Non-pigmented ciliary epithelial cell (primary cell): ENCODE results near the gene SELL.
A peak's percentile ranks its signal among the peaks of the same experiment; 100 is the strongest.
"Not testable (repeated sequence)": the region's sequence is repeated elsewhere in the genome, so short reads cannot be mapped to it uniquely, and the experiment has no call there.

Experiments used
- DNase-seq: peaks from one replicate; pipeline ENCODE4 v3.0.0-alpha.2; 2010; ENCODE audit warnings: low read depth

The SELL gene

GRCh38 chr1:169704797-169705196 is 6.6 kb downstream of the SELL start:
- no peak for DNase-seq

- no peak for DNase-seq
These were observed 10.0 kb downstream of the SELL start for GRCh38 chr1:169701261-169702005.

- DNase-seq, result no peak
These were observed 11.7 kb downstream of the SELL start for GRCh38 chr1:169699707-169700106.

- no peak for DNase-seq
These were observed 12.4 kb downstream of the SELL start for GRCh38 chr1:169698976-169699375.

GRCh38 chr1:169697755-169698154 is 13.7 kb downstream of the SELL start:
- DNase-seq, result no peak

GRCh38 chr1:169696273-169697100 is 14.9 kb downstream of the SELL start:
- DNase-seq, result no peak

- DNase-seq, result no peak
These were observed 16.9 kb downstream of the SELL start for GRCh38 chr1:169694304-169695075.

DNA sequence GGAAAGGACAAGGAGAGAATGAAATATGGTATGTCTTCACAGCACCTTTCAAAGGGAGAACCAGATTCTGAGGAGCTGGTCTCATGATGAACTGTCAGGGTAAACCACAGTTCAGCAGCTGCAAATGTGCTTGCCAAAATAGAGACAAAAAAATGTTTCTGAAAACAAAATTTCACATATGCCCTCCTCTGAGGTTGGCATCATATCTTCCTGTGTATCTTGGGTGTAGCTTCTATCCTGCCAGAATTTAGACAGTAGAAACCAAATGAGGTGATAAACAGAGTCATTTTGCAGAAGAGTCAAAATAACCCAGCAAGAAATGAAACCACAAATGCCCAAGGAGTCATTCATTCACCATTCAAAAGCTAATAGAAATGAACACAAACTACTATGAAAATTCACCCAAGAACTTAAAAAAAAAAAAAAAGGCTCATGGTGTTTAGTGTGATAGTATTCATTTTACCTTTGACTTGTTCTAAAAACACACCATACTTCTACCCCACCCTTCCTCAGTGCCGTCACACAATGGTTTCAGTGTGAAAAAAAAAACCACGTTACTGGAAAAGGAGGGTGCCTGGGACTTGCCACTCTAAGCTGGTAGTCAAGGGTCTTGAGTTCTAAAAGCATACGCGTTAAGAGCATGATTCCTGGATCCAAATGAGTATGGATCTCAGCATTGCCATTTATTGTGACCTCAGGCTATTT is 18.5 kb downstream of the SELL start:
- no peak for DNase-seq

DNA sequence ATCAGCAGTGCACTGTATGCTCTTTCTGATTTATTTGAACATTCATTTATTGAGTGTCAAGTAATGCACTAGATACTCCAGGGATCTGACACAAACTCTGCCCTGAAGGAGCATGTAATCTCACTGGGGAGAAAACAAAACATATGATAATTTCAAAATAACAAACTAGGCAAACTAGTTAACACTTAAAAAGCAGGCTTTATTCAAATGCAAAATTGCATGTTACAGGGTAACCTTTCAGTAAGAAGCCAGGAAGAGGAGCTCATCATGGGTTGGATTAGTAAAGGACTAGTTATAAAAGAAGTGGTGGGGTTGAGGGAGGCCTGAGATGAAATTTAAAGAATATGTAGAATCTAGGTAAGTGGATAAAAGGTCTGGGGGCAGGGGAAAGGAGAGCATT is 20.9 kb downstream of the SELL start:
- no peak for DNase-seq

DNA sequence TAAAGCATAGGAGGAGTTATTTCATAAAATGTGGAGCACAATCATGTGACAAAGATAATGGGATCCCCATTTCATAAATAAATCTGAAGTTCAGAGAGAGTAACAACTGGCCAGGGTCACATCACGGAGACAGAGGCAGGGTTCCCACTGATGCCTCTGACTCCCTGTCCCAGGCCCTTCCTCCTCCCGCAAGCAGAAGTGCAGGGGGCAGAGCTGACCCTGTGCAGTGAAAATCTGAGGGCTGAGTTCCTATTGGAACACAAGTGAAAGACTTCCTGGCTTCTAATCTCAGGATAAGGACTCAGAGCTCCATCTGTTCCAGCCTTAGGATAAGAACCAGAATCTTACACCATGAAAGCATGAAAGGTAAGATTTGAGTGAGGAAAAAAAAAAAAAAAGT is 22.0 kb downstream of the SELL start:
- DNase-seq, result no peak

DNA sequence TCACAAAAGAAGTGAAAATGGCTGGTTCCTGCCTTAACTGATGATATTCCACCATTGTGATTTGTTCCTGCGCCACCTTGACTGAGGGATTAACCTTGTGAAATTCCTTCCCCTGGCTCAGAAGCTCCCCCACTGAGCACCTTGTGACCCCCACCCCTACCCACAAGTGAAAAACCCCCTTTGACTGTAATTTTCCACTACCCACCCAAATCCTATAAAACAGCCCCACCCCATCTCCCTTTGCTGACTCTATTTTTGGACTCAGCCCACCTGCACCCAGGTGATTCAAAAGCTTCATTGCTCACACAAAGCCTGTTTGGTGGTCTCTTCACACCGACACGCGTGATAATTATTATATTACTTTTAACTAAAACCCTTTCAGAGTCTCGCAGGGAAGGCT is 23.0 kb downstream of the SELL start:
- not testable (repeated sequence) for DNase-seq

DNA sequence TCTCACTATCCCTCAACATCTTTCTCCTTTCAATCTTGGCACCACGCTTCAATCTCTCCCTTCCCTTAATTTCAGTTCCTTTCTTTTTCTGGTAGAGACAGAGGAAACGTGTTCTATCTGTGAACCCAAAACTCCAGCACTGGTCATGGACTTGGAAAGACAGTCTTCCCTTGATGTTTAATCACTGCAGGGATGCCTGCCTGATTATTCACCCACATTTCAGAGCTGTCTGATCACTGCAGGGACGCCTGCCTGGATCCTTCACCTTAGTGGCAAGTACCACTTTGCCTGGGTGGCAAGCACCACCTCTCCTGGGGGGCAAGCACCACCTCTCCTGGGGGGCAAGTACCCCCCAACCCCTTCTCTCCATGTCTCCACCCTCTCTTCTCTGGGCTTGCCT is 27.8 kb downstream of the SELL start:
- DNase-seq, result no peak

DNA sequence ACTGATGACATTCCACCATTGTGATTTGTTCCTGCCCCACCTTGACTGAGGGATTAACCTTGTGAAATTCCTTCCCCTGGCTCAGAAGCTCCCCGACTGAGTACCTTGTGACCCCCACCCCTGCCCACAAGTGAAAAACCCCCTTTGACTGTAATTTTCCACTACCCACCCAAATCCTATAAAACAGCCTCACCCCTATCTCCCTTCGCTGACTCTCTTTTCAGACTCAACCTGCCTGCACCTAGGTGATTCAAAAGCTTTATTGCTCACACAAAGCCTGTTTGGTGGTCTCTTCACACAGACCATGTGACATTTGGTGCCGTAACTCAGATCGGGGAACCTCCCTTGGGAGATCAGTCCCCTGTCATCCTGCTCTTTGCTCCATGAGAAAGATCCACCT is 28.3 kb downstream of the SELL start:
- DNase-seq, result not testable (repeated sequence)

- DNase-seq, result no peak
These were observed 29.3 kb downstream of the SELL start for GRCh38 chr1:169682071-169682470.

DNA sequence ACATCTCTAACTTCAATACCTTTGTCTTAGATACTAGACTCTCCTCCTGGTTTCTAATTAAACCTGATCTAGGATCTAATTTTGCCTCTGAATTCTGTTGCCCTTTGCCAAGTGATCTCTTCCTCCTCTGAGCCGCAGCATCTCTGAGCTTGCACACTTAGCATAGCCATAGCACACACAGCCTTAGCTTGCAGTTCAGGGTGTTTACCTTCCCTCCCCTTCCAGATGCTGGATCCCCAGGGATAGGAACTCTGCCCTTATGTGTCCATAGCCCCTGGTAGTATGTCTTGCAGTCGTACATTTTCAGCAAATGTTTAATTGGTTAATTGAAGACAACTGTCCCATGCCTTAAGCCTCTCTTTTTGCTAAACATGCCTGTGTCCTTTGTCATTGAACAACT is 30.3 kb downstream of the SELL start:
- no peak for DNase-seq

DNA sequence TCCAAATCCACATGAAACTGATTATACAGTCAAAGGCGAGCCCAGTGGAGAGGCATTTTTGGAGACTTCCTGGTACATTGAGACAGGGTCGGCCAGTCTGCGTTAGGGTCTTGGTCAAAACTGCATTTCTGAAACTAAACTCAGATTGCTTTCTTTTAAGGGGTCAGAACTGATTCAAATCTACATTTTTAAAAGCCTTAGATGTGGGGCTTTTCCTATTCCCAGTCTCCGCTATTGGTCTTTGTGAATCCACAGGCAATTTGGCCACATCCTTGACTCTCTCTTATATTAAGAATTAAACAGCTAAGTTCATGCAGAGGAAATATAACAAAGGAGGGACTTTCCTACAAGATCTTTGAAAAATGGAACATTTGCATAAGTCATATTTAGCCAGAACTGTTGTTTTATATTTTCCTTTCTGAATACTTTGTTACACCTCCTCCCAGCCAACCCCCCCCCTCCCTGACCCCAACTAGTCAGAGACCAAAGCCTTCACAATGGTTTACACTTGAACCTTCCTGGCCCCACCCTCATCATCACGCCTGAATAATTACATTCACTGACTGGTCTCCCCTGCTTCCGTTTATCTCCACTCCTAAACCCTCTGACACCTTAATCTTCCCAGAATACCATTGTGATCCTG is 30.9 kb downstream of the SELL start:
- DNase-seq, result no peak

DNA sequence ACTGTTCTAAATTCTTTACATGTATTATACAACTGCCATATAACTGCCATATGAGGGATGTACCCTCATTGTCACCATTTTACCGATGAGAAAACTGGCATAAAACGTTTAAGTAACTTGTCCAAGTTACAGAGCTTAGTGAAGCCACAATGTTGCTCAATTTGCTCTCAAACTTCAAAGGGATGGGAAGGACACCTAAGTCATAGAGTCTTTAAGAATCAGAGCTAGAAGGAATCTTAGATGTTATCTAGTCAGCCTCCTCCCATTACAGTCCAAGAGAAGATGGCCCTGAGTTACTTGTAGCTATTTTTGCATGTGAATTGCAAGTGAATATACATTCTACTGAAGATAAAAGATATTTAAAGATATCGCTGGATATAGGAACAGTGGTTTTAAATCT is 31.7 kb downstream of the SELL start:
- no peak for DNase-seq

DNA sequence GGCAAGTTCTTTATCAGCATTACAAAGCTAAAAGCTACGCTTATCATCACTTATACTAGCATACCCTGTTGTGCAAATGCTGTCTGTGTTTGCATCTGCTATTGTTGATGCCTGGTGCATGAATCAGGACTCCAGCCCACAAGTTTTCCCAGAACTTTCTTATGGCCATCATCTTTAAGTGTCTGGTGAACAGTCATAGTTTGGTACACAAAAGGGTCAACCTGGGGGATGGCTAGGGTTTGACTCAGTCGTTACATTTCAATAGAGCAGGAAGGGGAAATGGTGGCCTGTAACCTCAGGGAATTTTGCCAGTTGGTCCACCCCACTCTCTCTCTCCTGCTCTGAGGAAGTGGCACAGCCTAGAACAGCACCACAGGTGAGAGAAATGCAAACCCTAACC is 35.4 kb downstream of the SELL start:
- peak; percentile 78 for DNase-seq

- DNase-seq, result no peak
These were observed 40.6 kb downstream of the SELL start for GRCh38 chr1:169670836-169671235.

GRCh38 chr1:169670244-169670643 is 41.2 kb downstream of the SELL start:
- DNase-seq, result not testable (repeated sequence)
